Measurements from ENCODE around the gene ARHGAP12.

ARHGAP12 gene

DNA sequence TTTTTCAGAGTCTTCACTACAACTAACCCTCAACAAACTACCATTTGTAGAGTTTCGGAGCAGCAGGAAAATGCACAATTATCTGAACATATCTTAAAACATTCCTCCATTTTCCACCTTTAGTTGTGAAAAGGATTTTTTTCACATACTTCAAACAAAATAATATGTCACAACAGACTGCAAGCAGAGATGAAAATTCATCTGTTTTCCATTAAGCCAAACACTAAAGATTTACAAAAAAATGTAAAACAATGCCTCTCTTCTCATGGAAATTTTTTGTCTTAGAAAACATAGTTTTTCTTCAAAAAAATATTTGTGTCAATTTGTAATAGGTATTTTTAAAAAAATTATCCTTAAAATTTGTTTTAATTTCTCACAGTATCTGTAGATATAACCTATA, 98.9 kb downstream of the ARHGAP12 start:
- H3K36me3 ChIP-seq: no peaks in the 10 kb centered on the region
- H3K9me3 ChIP-seq (ENCODE audit: severe bottlenecking): no peaks in the 10 kb centered on the region
- DNase-seq: no peak
- TF ChIP-seq, protein P1, sequence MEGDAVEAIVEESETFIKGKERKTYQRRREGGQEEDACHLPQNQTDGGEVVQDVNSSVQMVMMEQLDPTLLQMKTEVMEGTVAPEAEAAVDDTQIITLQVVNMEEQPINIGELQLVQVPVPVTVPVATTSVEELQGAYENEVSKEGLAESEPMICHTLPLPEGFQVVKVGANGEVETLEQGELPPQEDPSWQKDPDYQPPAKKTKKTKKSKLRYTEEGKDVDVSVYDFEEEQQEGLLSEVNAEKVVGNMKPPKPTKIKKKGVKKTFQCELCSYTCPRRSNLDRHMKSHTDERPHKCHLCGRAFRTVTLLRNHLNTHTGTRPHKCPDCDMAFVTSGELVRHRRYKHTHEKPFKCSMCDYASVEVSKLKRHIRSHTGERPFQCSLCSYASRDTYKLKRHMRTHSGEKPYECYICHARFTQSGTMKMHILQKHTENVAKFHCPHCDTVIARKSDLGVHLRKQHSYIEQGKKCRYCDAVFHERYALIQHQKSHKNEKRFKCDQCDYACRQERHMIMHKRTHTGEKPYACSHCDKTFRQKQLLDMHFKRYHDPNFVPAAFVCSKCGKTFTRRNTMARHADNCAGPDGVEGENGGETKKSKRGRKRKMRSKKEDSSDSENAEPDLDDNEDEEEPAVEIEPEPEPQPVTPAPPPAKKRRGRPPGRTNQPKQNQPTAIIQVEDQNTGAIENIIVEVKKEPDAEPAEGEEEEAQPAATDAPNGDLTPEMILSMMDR (IDR thresholded peaks at IDR 0.05; ENCODE audit: low read depth, low read length): no peak
- no peak overlapping the region for H3K27ac ChIP-seq
- H3K4me3 ChIP-seq (ENCODE audit: low read depth, low read length): no peak overlapping the region
- H3K27me3 ChIP-seq (ENCODE audit: insufficient read depth, low read depth, severe bottlenecking): no peaks in the 10 kb centered on the region

DNA sequence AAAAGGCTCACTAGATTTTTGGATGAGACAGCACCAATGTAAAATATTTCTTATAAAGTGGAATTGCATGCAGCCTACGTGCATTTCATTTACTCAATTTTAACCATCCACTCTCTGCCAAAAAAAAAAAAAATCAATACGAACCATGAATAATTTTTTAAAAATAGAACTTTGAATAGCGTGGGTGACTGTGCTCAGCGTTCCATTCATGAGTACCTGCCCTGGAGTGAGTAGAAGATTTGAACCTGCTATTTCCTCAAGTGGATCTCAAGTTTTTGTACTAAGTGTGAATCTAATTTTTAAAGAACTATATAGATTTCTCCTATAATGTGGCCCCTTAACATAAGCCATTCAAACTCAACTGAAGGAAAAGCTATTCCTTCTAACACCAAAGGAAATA, 105.3 kb downstream of the ARHGAP12 start:
- no peak overlapping the region for H3K4me3 ChIP-seq (ENCODE audit: low read depth, low read length)
- no peaks in the 10 kb centered on the region for H3K27me3 ChIP-seq (ENCODE audit: insufficient read depth, low read depth, severe bottlenecking)
- no peak overlapping the region for H3K27ac ChIP-seq
- H3K36me3 ChIP-seq: no peaks in the 10 kb centered on the region
- TF ChIP-seq, protein P1 (IDR thresholded peaks at IDR 0.05; ENCODE audit: low read depth, low read length): no peak
- H3K9me3 ChIP-seq (ENCODE audit: severe bottlenecking): no peaks in the 10 kb centered on the region
- no peak for DNase-seq

DNA sequence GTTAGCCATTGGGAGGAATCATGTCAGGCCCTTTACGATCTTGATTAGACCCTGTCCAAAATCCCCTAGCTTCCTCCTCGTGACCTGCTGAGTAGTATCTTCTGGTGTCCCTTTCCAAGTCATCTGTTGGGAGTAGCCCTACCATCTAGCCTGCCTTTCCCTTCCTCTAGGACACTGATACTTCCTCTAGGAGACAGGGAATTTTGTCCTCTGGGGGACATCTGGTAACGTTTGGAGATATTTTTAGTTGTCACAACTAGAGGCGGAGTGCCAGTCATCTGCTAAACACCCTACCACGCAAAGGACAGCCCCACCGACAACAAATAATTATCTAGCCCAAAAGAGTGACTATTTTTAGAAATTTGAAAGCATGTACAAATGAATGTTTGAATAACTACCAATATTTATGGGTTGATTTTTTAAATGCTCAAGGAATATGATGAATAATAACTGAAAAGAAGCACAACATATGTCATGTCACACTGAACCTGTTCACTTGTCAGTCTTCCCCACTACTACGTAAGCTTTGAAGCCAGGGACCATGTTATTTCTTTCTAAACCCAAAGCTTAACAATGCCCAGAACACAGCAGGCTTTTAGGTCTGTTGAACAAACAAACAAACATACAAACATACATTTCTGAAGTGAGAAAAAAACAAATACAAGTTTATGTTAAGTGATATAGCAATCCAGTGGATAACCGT, 105.9 kb downstream of the ARHGAP12 start:
- H3K36me3 ChIP-seq: no peaks in the 10 kb centered on the region
- H3K27ac ChIP-seq: no peak overlapping the region
- TF ChIP-seq, protein P1 (IDR thresholded peaks at IDR 0.05; ENCODE audit: low read depth, low read length): no peak
- H3K4me3 ChIP-seq (ENCODE audit: low read depth, low read length): no peak overlapping the region
- no peaks in the 10 kb centered on the region for H3K27me3 ChIP-seq (ENCODE audit: insufficient read depth, low read depth, severe bottlenecking)
- no peak for DNase-seq
- H3K9me3 ChIP-seq (ENCODE audit: severe bottlenecking): no peaks in the 10 kb centered on the region

DNA sequence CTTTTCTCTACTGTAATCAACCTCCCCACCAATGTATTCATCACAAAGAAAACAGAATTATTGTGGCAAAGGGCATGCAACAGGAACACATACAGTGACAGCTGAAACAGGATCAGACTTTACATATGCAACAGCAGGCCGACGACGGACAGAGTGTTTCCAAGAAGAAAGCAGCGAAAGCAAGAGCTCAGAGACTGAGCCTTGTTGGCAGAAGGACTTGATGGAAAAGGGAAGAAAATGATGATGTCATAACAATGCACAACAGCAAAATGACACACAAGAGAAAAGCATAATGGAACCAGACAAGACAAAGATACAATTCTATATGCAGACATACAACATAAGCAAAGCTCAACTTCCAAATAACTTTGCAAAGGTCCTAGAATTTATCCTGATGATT, 106.5 kb downstream of the ARHGAP12 start:
- Histone ChIP-seq H3K9me3 (ENCODE audit: severe bottlenecking) (no peaks in the 10 kb centered on the region), H3K27me3 (ENCODE audit: insufficient read depth, low read depth, severe bottlenecking) (no peaks in the 10 kb centered on the region), H3K27ac (no peak overlapping the region), H3K36me3 (no peaks in the 10 kb centered on the region), H3K4me3 (ENCODE audit: low read depth, low read length) (no peak overlapping the region)
- TF ChIP-seq, protein P1 (IDR thresholded peaks at IDR 0.05; ENCODE audit: low read depth, low read length): no peak
- DNase-seq: no peak

DNA sequence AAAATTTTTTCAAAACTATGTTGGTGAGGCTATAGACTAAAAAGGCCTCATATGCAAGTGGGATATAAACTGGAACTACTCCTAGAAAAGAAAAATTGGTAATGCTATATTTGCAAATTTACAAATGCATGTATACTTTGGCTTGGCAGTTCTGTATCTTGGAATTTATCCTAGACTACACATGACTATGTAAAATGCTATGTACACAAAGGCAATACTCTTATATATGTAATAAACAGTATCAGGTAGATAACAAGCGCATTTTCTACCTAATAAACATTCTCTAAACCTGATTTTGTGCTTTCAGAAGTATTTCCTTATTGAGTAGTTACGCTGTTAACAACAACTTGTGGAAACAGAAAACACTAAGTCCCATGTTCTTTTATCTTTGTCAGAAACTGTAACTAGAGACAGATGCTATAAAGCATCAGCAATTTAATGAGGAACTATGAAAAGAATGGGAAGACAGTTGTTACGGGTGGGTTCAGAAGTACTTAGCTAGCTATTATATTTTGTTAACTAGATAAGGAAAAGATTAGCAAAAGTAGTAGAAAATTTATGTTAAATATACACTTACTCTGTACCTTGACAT, 107.8 kb downstream of the ARHGAP12 start:
- H3K27me3 ChIP-seq (ENCODE audit: insufficient read depth, low read depth, severe bottlenecking): no peaks in the 10 kb centered on the region
- H3K36me3 ChIP-seq: no peaks in the 10 kb centered on the region
- H3K9me3 ChIP-seq (ENCODE audit: severe bottlenecking): no peaks in the 10 kb centered on the region
- DNase-seq: no peak
- no peak overlapping the region for H3K4me3 ChIP-seq (ENCODE audit: low read depth, low read length)
- TF ChIP-seq, protein P1 (IDR thresholded peaks at IDR 0.05; ENCODE audit: low read depth, low read length): no peak
- H3K27ac ChIP-seq: no peak overlapping the region
